NCI-H2196 treated with DMSO at 0.1 percent for 48 hours (cell line): Measurements from ENCODE around the gene PHLPP1.
A peak's percentile ranks its signal among the peaks of the same experiment; 100 is the strongest.
"Not testable (repeated sequence)": the region's sequence is repeated elsewhere in the genome, so short reads cannot be mapped to it uniquely, and the experiment has no call there.

ENCODE experiments used
- DNase-seq: peaks from one replicate; lab custom pipeline; 2025; ENCODE audit not compliant: unreplicated experiment; lab: John Stamatoyannopoulos, UW

The PHLPP1 gene

DNA sequence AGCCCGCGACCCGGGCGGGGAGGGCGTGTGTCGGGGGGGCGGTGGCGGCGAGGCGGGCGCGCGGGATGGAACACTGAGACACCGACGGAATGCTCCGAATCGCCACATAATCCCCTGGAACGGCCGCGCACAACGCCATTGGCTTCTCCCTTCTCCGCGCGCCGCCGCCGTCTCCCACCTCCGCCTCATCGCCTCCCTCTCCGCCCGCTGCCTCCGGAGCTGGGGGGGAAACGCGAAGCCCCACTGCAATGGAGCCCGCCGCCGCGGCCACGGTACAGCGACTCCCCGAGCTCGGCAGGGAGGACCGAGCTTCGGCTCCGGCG, at the start of gene PHLPP1:
Gene PHLPP1 (plus strand): TSS at position 106 of the 323 bp plus-strand sequence. CDS start 143 bp downstream, at position 249.
- DNase-seq: no peak

DNA sequence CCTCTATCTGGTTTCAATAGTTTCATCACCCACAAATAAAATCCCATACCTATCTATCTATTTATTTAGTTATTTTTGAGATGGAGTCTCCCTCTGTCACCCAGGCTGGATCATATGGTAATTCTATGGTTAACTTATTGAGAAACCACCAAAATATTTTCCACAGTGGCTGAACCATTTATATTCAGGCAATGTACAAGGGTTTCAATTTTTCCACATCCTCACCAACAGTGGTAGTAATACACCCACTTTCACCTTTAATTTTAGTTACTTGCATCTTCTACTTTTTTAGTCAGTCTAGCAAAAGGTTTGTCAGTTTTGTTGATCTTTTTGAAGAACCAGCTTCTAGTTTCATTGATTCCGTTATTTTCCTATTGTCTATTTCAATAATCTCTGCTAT, 46.1 kb upstream of the PHLPP1 start:
- no peak for DNase-seq

DNA sequence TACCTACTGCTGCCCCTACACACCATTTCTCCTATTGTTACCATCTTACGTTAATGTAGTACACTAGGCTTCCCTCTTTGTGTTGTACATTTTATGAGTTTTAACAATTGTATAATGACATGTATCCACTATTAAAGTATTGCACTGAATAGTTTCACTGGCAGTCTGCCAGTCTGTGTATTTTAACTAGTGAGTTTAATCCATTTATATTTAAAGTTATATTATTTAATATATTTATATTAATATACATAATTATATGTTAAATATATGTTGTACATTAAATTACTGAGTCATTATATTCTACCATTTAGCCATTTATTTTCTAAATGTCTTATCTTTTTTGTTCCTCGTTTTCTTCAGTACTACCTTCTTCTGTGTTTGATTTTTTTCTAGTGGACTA, 44.8 kb upstream of the PHLPP1 start:
- no peak for DNase-seq

DNA sequence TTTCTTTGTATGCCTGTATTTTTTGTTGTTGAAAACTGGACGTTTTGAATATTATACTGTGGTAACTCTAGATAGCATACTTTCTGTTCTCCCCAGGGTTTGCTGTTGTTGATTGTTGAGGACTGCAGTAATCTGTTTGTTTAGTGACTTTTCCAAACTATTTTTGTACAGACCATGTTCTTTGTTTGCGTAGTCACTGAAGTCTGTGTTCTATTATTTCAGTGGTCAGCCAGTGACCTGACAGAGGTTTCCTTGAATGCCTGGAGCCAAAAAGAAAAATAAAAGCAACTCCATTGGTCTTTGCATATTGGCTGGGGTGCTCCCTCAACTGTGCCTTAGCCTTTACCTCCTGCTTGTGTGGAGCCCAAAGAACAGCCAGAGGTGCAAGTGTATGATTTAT, 42.7 kb upstream of the PHLPP1 start:
- no peak for DNase-seq

DNA sequence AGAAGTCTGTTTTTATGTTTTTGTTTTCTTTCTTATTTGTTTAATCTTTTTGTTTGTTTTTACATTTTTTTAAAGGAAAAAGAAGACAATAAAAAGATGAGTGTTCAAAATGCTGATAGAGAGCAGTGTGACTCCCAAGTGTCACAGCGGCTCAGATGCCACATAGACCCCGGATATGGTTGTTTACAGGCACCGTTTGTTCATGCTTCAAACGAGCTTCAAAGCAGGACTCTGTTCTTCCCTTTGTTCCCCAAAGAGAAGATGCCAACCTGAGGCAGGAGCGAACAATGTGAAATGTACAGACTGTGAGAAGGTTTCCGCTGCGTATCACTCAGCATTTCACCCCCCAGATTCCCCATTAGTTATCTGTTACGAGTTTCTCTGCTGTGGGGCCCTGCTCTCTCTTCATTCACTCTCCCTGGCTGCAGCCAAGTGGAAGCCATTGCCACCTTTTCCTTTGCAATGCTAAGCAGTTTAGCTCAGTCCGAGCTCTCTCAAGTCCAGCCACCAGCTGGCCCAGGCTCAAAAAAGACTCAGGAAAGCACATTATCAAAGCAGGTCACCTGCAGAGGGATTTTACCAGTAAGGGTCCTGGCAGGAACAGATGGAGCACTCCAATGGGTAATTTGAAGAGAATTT, 36.4 kb upstream of the PHLPP1 start:
- DNase-seq: no peak

DNA sequence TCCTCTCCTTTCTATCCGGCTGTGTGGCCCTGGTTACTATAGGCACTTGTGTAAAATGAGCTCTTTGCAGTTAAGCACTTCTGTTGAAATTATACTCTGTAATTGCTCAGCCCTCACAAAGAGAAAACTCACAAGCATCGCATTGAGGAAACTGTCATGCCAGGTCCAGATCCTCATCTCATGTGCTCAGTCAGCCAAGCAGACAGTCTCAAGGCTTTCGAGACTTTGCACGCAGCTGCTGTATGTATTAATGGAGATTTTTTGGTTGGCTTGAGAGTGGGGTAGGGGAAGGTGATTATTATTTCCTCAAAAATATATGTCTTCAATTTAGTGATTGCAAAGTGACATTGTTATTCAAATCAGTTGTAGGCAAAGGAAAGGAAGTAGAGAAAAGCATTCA, 33.0 kb upstream of the PHLPP1 start:
- no peak for DNase-seq

DNA sequence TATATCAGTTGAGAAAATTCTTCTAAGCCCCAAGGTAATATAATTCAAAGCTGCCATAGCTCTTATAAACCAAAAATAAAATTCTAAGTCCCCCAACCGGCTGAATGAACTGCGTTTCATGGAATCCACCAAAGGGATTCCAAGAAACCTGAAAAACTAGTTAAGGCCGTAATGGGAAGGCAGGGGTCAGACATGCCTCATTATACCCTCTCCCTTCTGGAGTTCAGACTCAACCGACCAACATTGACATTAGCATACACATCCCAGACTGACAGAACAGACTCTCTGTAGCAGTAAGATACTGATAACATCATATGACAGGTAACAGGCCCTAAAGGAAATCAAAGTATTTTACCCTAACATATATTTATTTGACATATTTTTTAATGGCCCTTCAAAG, 31.4 kb upstream of the PHLPP1 start:
- no peak for DNase-seq

DNA sequence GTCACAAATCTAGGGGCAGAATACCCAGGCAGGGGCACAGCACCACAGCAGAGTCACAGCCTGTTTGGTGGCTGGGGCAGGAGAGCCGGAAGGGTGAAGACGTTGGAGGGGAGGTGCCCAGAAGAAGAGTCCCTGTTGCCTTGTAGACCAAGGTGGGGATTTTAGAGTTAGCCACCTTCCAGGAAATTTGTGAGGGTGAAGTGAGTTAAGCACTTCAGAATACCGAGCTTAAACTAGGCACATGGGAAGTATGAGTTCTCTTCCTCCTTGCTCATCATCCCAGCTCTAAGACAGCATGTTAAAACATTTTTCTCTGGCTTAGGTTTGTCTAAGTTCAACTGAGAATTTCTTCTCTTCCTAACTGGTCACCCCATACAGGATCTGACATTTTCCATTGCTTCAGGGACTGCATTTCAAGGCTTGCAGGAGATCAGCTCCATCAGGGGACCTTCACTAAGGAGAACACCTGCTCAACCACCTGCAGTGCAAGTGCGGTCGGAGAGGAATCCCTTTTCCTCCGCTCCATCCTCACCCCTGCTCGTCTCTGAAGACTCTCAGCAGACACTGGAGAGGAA, 26.5 kb upstream of the PHLPP1 start:
- DNase-seq: no peak

DNA sequence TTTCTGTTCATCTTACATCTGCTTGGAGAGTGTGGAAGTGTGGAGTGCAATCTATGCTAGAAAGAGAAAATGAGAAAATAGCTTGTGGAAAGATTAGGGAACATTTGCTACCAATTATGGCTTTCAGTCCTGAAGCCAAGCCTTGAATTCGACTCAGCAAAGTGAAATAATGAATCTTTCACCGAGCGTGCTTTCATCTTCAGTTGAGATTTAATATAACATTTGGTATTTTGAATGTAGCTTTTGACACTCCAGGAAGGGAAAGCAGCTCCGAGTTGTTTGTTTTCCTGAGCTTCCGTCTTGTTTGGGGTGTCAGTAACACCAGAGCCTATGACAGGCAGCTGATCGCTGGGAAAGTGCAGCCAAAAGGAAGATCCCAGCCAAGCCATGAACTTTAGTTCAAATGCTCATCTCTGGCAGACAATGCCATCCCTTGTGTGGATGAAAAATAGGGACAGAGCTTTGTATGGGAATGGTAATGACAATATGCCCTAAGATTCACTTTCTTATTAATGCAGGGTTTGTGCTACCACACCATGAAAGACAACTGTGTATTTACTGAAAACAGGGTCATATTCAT, 25.0 kb upstream of the PHLPP1 start:
- no peak for DNase-seq

DNA sequence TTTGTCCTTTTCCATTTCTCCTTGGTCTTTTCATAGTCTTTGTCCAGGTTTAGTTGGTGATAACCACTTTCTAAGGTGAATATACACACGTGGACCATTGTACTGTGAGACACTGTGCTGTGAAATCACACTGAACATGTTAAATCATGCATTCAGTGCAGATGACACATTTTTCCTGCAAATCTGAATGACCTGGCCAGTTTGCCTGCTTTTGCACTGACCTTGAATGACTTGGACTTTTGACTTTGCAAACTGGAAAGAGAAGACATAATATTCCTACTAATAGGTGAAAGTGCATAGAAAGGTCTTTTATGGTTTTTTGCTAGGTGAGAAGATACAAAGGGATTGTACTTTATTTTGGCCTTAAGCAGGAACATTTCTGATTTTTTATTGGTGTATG, 21.7 kb upstream of the PHLPP1 start:
- DNase-seq: no peak

DNA sequence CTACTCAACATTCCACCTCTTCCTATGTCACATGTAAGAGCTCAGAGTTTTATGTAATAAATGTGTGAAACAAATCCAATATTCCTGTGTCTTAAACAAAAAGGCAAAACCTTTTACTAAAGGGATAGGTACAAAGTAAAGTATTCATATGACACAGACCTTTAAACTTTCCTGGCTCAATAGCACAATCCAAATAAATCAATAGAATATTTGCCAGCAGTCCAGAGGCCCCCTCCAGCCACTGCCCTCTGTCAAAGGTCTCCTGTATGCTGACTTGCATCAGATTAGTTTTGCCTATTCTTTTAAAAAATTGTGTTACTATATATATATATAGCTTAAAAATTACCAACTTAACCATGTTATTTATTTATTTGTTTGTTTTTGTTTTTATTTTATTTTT, 17.7 kb upstream of the PHLPP1 start:
- DNase-seq: no peak

DNA sequence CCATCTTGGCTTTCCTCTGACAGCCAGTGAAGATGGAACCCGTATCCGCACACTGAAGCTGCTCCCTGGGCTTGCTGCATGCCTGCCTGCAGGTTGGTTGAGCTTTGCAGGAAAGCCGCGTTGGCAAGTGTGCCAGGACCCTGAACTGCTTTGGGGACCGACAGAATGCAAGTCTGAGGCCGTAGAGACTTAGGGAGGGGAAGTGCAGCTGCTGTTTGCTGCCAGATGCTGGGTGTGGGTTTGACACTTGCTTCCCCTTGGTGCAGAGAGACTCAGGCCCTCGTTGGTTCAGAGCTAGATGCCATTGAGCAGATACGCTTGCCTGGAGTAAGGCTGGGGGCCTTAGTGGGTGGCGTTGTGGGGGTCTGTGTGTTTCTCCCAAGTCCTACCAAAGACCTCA, 13.1 kb upstream of the PHLPP1 start:
- no peak for DNase-seq

DNA sequence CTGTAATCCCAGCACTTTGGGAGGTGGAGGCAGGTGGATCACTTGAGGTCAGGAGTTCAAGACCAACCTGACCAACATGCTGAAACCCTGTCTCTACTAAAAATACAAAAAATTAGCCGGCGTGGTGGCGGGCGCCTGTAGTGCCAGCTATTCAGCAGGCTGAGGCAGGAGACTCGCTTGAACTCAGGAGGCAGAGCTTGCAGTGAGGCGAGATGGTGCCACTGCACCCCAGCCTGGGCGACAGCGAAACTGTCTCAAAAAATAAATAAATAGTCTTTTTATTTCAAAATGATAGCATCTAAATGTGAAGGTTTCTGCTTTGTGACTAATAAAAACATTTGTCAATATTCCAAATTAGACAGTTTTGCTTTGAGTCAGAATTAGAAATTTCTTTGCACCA, 8.5 kb upstream of the PHLPP1 start:
- not testable (repeated sequence) for DNase-seq

DNA sequence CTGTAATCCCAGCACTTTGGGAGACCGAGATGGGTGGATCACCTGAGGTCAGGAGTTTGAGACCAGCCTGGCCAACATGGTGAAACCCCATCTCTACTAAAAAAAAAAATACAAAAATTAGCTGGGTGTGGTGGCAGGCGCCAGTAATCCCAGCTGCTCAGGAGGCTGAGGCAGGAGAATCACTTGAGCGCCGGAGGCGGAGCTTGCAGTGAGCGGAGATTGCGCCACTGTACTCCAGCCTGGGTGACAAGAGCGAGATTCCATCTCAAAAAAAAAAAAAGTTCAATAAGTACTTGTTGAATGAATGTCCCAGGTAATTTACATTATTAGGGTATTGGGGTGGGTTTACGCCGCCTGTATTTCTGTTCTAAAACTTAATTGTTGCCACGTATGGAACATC, 5.4 kb upstream of the PHLPP1 start:
- DNase-seq: not testable (repeated sequence)

DNA sequence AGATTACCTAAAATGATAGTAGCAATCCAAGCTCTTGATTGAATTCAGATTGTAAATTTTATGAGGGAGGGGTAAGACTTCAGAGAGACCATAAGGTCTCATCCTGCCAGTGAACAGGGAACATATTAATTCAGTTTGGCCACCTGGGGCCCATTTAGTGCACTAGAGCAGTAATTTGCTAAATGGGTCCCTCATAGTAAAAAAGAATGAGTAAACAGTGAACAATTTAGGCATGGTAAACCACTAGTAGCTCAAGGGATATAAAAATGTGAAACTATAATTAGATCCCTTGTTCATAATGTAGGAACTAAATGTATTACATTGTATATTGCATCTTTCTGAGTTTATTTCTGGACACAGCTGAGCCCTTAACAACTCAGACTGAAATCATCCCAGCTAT, 4.9 kb upstream of the PHLPP1 start:
- no peak for DNase-seq

DNA sequence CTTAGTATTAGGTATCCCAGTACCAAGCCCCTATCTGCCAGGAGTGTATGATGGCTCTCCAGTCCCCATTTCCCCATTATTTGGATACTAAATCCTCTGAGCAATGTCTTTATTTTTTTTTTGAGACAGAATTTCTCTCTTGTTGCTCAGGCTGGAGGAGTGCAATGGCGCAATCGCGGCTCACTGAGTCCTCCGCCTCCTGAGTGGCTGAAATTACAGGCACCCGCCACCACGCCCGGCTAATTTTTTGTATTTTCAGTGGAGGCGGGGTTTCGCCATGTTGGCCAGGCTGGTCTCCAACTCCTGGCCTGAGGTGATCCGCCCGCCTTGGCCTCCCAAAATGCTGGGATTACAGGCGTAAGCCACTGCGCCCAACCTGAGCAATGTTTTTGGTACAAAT, 3.6 kb upstream of the PHLPP1 start:
- DNase-seq: no peak

DNA sequence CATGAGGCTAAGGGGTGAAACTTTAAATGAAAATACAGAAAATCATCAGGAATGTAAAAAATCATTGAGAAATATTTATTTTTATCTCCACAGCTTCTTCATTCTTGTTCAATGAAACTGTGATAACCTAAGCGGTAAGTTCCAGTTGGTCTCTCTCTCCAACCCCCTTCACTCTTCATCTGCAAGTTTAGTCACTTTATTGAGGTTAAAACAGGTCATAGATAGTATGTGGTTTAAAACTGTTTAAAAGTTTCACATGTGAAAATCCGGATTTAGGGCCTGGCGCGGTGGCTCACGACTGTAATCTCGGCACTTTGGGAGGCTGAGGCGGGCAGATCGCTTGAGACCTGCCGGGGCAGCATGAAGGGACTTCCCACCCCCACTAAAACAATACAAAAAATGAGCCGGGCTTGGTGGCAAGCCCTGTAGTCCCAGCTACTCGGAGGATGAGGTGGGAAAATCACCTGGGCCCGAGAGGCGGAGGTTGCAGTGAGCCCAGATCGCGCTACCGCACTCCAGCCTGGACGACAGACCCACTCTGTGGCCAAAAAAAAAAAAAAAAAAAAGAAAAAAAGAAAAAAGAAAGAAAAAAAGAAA, 1.6 kb upstream of the PHLPP1 start:
- DNase-seq: no peak

DNA sequence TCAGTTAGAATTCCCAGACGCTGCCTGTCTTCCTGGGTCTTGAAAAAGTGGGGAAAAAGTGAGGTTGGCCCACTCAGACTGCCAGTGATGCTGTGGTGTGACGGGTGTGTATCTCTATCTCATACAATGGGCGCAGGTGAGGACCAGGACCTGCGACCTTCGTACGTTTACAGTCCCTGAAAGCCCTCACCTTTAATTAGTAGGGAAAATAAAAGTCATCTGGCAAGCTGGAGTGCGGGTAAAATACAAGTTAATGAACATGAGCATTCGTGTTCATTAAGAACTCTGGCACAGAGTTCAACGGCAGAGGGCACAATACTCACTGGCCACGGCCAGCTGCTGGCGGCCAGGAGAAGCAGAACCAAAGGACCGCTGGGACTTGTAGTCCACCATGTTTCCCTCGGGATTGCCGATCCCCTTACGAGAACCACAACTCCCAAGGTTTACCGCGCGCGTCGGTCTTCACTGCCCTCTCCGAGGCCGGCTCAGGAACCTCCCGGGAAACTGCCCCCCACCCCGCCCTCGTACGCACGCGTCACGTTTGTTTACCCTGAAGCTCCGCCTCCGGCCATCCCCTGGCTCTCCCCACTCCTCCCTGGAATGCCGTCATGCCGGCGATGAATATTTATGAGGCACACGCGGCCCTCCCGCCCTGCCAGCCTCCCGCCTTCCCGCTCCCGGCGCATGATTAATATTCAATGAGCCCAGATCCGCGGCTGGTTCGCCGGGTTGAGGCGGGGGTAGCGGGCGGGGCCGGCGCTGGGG, 488 bp upstream of the PHLPP1 start:
- peak; percentile 100 for DNase-seq

DNA sequence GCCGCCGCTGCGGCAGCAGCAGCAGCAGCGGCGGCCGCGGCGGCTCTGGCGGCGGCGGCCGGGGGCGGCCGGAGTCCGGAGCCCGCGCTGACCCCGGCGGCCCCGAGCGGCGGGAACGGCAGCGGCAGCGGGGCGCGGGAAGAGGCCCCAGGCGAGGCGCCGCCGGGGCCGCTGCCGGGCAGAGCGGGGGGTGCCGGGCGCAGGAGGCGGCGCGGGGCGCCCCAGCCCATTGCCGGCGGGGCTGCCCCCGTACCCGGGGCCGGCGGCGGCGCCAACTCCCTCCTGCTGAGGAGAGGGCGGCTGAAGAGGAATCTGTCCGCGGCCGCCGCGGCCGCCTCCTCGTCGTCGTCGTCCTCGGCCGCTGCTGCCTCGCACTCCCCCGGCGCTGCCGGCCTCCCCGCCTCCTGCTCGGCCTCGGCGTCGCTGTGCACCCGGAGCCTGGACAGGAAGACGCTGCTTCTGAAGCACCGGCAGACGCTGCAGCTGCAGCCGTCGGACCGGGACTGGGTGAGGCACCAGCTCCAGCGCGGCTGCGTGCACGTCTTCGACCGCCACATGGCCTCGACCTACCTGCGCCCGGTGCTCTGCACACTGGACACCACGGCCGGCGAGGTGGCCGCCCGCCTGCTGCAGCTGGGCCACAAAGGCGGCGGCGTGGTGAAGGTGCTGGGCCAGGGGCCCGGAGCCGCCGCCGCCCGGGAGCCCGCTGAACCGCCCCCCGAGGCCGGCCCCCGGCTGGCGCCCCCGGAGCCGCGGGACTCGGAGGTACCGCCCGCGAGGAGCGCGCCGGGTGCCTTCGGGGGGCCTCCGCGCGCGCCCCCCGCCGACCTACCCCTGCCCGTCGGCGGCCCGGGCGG, 646 bp downstream of the PHLPP1 start:
- DNase-seq: no peak

DNA sequence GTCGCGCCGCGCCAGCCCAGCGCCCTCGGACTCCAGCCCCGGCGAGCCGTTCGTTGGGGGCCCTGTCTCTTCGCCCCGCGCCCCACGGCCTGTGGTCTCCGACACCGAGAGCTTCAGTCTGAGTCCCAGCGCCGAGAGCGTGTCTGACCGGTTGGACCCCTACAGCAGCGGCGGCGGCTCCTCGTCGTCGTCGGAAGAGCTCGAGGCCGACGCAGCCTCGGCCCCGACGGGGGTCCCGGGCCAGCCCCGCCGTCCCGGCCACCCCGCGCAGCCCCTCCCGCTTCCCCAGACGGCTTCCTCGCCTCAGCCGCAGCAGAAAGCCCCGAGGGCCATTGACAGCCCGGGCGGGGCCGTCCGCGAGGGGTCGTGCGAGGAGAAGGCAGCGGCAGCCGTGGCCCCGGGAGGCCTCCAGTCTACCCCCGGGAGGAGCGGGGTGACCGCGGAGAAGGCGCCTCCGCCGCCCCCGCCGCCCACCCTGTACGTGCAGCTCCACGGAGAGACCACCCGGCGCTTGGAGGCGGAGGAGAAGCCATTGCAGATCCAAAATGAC, 1.4 kb downstream of the PHLPP1 start:
- DNase-seq: no peak
